Measurements from ENCODE around the gene DPCD. TPM values are rescaled to one million over a fixed set of nuclear protein-coding genes. Genes with fewer than 3 reads are reported as not detected.

The DPCD gene
- total and polyA plus RNA-seq, 11 donors, result 16.3 to 42.9 (median 23.8) TPM

DNA sequence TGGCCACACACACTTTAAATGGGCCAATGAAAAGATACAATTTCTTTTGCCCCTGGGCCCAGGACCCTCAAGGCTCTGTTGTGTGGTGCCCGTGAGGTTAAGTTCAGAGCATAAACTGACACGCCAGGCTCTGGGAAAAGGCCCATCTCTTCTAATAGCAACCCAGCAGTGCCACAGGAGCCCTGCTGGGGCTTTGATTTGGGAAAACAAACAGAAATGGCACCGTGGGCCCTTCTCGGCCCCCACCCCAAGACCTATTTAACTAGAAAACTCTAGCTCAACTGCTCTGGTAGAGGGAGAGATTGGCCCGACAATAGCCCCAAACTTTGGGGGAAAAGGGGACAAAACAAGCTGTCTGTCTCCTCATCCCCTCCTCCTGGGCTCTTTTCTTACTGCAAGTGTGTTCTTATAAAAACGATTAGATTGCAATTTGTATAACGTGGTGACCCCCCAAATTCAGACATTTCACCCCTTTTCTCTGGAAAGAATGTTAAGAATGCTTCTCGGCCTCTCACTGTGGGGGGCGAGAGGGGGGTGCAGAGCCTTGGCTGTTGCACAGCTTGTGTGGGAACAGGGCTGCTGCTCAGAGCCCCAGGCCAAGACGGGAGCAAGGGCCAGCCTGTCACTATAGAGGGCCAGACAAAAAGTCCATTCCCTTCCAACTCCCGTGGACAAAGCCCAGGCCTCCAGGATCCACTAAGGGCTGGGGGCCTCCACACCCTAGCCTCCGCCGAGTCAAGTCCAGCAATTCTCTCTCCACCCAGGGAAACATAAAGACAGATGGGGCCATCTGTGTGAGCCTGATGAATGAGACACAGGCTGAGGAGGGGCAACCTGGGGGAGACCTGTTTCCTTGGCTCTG is 26.8 kb downstream of the DPCD start:
- intact Hi-C loops (cut with DNase I), result no loop called here
- peaks cover 0 to 68% (median 32%) of the 10 kb centered on the region in 9 donors for H3K36me3 ChIP-seq
- H3K9me3 ChIP-seq, result no peaks in the 10 kb centered on the region
- 75 to 83% (median 79%) methylated on average over 10 to 13 of the region's 13 CpGs for WGBS, 4 donors
- DNase-seq (no peak), ATAC-seq (no peak)
- no peak overlapping the region for H3K4me3 ChIP-seq
- H3K27me3 ChIP-seq, result no peaks in the 10 kb centered on the region
- no peak overlapping the region for H3K27ac ChIP-seq
- H3K4me1 ChIP-seq, result peaks cover 0 to 11% (median 0%) of the 10 kb centered on the region in 12 donors
- TF ChIP-seq POLR2A (IDR thresholded peaks at IDR 0.05), result no peak
- TF ChIP-seq, protein P1, sequence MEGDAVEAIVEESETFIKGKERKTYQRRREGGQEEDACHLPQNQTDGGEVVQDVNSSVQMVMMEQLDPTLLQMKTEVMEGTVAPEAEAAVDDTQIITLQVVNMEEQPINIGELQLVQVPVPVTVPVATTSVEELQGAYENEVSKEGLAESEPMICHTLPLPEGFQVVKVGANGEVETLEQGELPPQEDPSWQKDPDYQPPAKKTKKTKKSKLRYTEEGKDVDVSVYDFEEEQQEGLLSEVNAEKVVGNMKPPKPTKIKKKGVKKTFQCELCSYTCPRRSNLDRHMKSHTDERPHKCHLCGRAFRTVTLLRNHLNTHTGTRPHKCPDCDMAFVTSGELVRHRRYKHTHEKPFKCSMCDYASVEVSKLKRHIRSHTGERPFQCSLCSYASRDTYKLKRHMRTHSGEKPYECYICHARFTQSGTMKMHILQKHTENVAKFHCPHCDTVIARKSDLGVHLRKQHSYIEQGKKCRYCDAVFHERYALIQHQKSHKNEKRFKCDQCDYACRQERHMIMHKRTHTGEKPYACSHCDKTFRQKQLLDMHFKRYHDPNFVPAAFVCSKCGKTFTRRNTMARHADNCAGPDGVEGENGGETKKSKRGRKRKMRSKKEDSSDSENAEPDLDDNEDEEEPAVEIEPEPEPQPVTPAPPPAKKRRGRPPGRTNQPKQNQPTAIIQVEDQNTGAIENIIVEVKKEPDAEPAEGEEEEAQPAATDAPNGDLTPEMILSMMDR (IDR thresholded peaks at IDR 0.05), result no peak

DNA sequence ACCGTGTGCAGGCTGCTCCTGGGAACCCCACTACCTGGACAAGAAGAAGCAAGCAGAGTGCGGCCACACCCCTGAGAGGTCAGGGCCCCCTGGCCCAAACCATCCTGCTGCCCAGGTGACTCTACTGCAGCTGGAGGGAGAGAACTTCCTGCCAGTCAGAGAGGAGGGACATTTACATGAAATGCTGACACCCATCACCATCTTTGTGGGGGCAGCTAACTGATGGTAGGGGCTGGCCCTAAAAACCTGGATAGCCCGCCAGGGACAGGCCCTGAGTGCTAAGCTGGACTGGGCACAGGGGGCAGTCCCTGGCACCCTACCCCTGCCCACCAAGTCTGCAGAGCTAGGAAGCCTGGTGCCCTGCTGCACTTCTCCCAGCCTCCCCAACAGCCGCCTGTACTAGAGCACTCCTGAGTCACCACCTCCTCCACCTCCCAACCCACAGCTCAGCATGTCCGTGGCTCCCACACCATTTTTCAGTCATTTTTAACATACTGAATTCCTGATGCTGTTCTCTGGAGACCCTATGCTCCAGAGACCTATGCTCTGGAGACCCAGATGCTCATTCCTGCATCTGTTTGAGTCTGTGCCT is 27.5 kb downstream of the DPCD start:
- Histone ChIP-seq H3K27ac (no peak overlapping the region), H3K4me1 (peaks cover 0 to 11% (median 0%) of the 10 kb centered on the region in 12 donors), H3K9me3 (no peaks in the 10 kb centered on the region), H3K27me3 (no peaks in the 10 kb centered on the region), H3K36me3 (peaks cover 0 to 68% (median 30%) of the 10 kb centered on the region in 9 donors), H3K4me3 (no peak overlapping the region)
- intact Hi-C loops (cut with DNase I), result no loop called here
- WGBS, 4 donors, result 90 to 93% (median 92%) methylated on average over 5 of the region's 5 CpGs
- DNase-seq, result no peak
- ATAC-seq, result no peak
- TF ChIP-seq, protein P1 (IDR thresholded peaks at IDR 0.05), result no peak
- TF ChIP-seq POLR2A (IDR thresholded peaks at IDR 0.05), result no peak

DNA sequence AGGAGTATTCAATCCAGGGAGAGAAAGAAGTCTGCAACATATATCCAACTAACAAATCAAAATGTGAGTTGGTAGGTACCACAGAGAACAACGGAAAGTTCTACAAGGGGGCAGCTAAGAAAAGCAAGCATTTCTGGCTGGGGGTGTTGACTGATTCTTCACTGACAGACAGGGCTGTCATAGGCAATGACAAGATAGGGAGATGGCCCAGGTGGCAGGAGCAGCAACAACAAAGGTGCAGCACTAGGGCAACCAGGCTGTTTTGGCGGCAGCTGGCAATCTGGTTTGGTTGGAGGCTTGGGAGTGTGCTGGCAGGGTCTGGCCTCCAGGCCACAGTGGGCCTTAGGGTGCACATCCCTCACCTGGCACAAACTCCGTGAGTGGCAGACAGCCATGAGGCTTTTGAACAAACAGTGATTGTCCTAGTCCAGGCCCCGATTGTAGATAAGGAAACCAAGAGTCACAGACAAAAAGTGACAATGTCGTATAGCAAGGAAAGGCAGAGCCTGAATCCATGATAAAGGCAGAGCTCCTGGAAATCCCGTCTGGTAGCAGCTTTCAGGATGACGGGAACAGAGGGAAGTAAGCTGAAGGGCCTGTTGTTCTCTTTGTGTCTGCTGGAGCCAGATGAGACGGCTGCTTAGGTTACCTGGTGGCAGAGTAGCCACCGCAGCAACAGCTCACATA is 28.4 kb downstream of the DPCD start:
- TF ChIP-seq, protein P1 (IDR thresholded peaks at IDR 0.05), result no peak
- no peak for TF ChIP-seq POLR2A (IDR thresholded peaks at IDR 0.05)
- DNase-seq, result no peak
- ATAC-seq, result peak in 3 of 4 donors; percentile 34 to 47 (median 38)
- Histone ChIP-seq H3K27ac (no peak overlapping the region), H3K36me3 (peaks cover 0 to 68% (median 27%) of the 10 kb centered on the region in 9 donors), H3K4me3 (no peak overlapping the region), H3K9me3 (no peaks in the 10 kb centered on the region), H3K4me1 (peaks cover 0 to 11% (median 0%) of the 10 kb centered on the region in 12 donors), H3K27me3 (no peaks in the 10 kb centered on the region)
- 60 to 67% (median 63%) methylated on average over 8 to 9 of the region's 9 CpGs for WGBS, 4 donors
- intact Hi-C loops (cut with DNase I), result no loop called here
